HCT116 (cell line): Measurements from ENCODE around the gene RLN3. TPM values are rescaled to one million over a fixed set of nuclear protein-coding genes. Genes with fewer than 3 reads are reported as not detected.

Experiments
- ATAC-seq: fragments of 200-7000 bp; cut with Tn5 transposase; 2 replicates; pipeline ENCODE4 v1.9.1; 2020; ENCODE audit warnings: mild to moderate bottlenecking, moderate library complexity
- BruUV-seq: library from RNA; stranded (reverse); fragments of 400-500 nt; replicated peaks from 2 replicates; lab custom pipeline; 2021; lab: Mats Ljungman, UMichigan
- CTCF ChIA-PET: fragments of 300-600 bp; sonication (Branson Sonifier 250); formaldehyde crosslinking; loops from one replicate; lab custom pipeline; 2021; ENCODE audit warnings: antibody characterized with exemption; lab: Charles Lee
- POLR2A ChIA-PET: fragments of 300-600, 350-600 bp; sonication (Branson Sonifier 250); formaldehyde crosslinking; loops from one replicate; lab custom pipeline; 2021; ENCODE audit warnings: antibody characterized with exemption; lab: Charles Lee
- RAD21 ChIA-PET, 2 experiments: fragments of 300-600 bp; sonication (Branson Sonifier 250); formaldehyde crosslinking; loops; one replicate each; lab custom pipeline; 2023; ENCODE audit warnings: low total read pairs in 2 of 2; ENCODE audit not compliant: uncharacterized antibody in 2 of 2, unreplicated experiment in 2 of 2, low non-redundant PET in 1 of 2; lab: Charles Lee
- DNase-seq: peaks from one replicate; pipeline ENCODE4 v3.0.0-alpha.2; 2010; ENCODE audit warnings: low read depth, low spot score
- H2AFZ ChIP-seq: fragments of 200-600 bp; shearing (Covaris generic), sonication (generic); 2 replicates; pipeline ENCODE4 v1.6.1; 2017; ENCODE audit warnings: low read depth, mixed run types, mixed read lengths, antibody characterized with exemption, low read length; ENCODE audit not compliant: poor library complexity, severe bottlenecking
- H3K27ac ChIP-seq: 2 replicates; pipeline ENCODE4 v1.5.1; 2012; ENCODE audit warnings: low read depth, low read length
- H3K27me3 ChIP-seq: fragments of 200-600 bp; sonication (generic); 2 replicates; pipeline ENCODE4 v1.6.1; 2016; ENCODE audit warnings: mixed run types, low read length, mixed read lengths; ENCODE audit not compliant: insufficient read depth
- H3K36me3 ChIP-seq, 2 experiments: fragments of 200-500 bp in 1 of 2; fragments of 200-600 bp in 1 of 2; sonication (Bioruptor generic) in 1 of 2; sonication (generic) in 1 of 2; 2 replicates each; pipeline versions ENCODE4 v1.5.1 to v1.6.1; 2014 to 2016; ENCODE audit warnings: low read length in 2 of 2, inconsistent platforms in 1 of 2, mixed read lengths in 1 of 2, mixed run types in 1 of 2; ENCODE audit not compliant: insufficient read depth in 2 of 2, control insufficient read depth in 1 of 2
- H3K4me1 ChIP-seq, 2 experiments: fragments of 200-600 bp in 1 of 2; sonication (generic) in 1 of 2; 2 replicates each; pipeline versions ENCODE4 v1.5.1 to v1.6.1; 2012 to 2017; ENCODE audit warnings: low read length in 2 of 2, inconsistent platforms in 1 of 2, mild to moderate bottlenecking in 1 of 2, mixed read lengths in 1 of 2, mixed run types in 1 of 2, moderate library complexity in 1 of 2; ENCODE audit not compliant: insufficient read depth in 2 of 2, control insufficient read depth in 1 of 2
- H3K4me2 ChIP-seq: fragments of 200-600 bp; sonication (generic); 2 replicates; pipeline ENCODE4 v1.6.1; 2017; ENCODE audit warnings: mixed run types, low read length, mixed read lengths
- H3K4me3 ChIP-seq, 2 experiments: fragments of 200-600 bp in 1 of 2; sonication (generic) in 1 of 2; replicated peaks in 1 of 2; 2 replicates each; pipeline ENCODE4 v1.5.1; 2011 to 2016; ENCODE audit warnings: low read length in 2 of 2, control low read depth in 1 of 2, low read depth in 1 of 2, mild to moderate bottlenecking in 1 of 2, mixed read lengths in 1 of 2, mixed run types in 1 of 2
- H3K79me2 ChIP-seq: fragments of 200-600 bp; sonication (generic); 2 replicates; pipeline ENCODE4 v1.6.1; 2017; ENCODE audit warnings: mild to moderate bottlenecking, mixed run types, low read length, moderate library complexity, mixed read lengths; ENCODE audit not compliant: insufficient read depth
- H3K9ac ChIP-seq: fragments of 200-600 bp; sonication (generic); 2 replicates; pipeline ENCODE4 v1.6.1; 2016; ENCODE audit warnings: low read length, mixed read lengths
- H3K9me2 ChIP-seq: fragments of 200-600 bp; sonication (generic), shearing (Covaris generic); 2 replicates; pipeline ENCODE4 v1.6.1; 2017; ENCODE audit warnings: mixed run types, mild to moderate bottlenecking, moderate library complexity; ENCODE audit not compliant: insufficient read depth
- H3K9me3 ChIP-seq, 2 experiments: fragments of 200-500 bp in 1 of 2; fragments of 200-600 bp in 1 of 2; sonication (Bioruptor generic) in 1 of 2; sonication (generic) in 1 of 2; 2 replicates each; pipeline ENCODE4 v1.6.1; 2014 to 2017; ENCODE audit warnings: low read length in 2 of 2, mixed read lengths in 2 of 2, inconsistent platforms in 1 of 2, low read depth in 1 of 2, mild to moderate bottlenecking in 1 of 2, mixed run types in 1 of 2, moderate library complexity in 1 of 2; ENCODE audit not compliant: control insufficient read depth in 1 of 2, insufficient read depth in 1 of 2
- H4K20me1 ChIP-seq: fragments of 200-600 bp; sonication (generic), shearing (Covaris generic); 2 replicates; pipeline ENCODE4 v1.6.1; 2017; ENCODE audit warnings: mixed run types, mild to moderate bottlenecking, moderate library complexity; ENCODE audit not compliant: insufficient read depth
- CEBPB ChIP-seq: IDR thresholded peaks from 2 replicates; pipeline ENCODE4 v1.6.1; 2012; ENCODE audit warnings: low read depth
- EGR1 ChIP-seq: IDR thresholded peaks from 2 replicates; pipeline ENCODE4 v1.6.1; 2012; ENCODE audit warnings: low read depth
- EZH2phosphoT487 ChIP-seq: fragments of 200-600 bp; IDR thresholded peaks from 2 replicates; pipeline ENCODE4 v1.6.1; 2018; ENCODE audit warnings: antibody characterized with exemption, borderline replicate concordance
- FOSL1 ChIP-seq: IDR thresholded peaks from 2 replicates; pipeline ENCODE4 v1.6.1; 2012; ENCODE audit warnings: low read depth
- SIN3A ChIP-seq: IDR thresholded peaks from 2 replicates; pipeline ENCODE4 v1.6.1; 2012; ENCODE audit warnings: low read depth
- SRF ChIP-seq: IDR thresholded peaks from 2 replicates; pipeline ENCODE4 v1.6.1; 2012; ENCODE audit warnings: low read depth
- intact Hi-C: fragments of 100-400 bp; cut with micrococcal nuclease; formaldehyde crosslinking; loops from 2 replicates; pipeline ENCODE4 v1.10.0; 2022
- total RNA-seq: library from RNA; stranded (reverse); gene quantifications from one replicate; pipeline ENCODE4 v1.2.1, GENCODE V29; 2021; ENCODE audit not compliant: unreplicated experiment
- TF ChIP-seq, protein P1 (sequence below): IDR thresholded peaks from 2 replicates; pipeline ENCODE4 v1.6.1; 2012
- TF ChIP-seq, protein P2 (sequence below): IDR thresholded peaks from 2 replicates; pipeline ENCODE4 v1.6.1; 2012; ENCODE audit warnings: low read depth
- TF ChIP-seq, protein P3 (sequence below): IDR thresholded peaks from 2 replicates; pipeline ENCODE4 v1.6.1; 2011; ENCODE audit warnings: mild to moderate bottlenecking, low read length, moderate library complexity; ENCODE audit not compliant: insufficient replicate concordance; ENCODE audit errors: extremely low read depth

The RLN3 gene
- total RNA-seq, 1 experiment from 2014 or later = not detected

DNA sequence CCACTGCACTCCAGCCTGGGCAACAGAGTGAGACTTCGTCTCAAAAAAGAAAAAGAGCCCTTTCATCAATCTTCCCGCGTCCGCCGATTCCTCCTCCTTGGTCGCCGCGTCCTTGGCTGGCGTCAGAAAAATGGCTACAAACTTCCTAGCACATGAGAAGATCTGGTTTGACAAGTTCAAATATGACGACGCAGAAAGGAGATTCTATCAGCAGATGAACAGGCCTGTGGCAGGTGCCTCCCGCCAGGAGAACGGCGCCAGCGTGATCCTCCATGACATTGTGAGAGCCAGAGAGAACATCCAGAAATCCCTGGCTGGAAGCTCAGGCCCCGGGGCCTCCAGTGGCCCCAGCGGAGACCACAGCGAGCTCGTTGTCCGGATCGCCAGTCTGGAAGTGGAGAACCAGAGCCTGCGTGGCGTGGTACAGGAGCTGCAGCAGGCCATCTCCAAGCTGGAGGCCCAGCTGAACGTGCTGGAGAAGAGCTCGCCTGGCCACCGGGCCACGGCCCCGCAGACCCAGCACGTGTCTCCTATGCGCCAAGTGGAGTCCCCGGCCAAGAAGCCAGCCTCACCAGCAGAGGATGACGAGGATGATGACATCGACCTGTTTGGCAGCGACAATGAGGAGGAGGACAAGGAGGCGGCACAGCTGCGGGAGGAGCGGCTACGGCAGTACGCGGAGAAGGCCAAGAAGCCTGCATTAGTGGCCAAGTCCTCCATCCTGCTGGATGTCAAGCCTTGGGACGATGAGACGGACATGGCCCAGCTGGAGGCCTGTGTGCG lies 42.5 kb downstream of the RLN3 start:
- Histone ChIP-seq H3K4me1 (peaks cover 17 to 35% of the 10 kb centered on the region in 2 experiments), H3K9me2 (no peaks in the 10 kb centered on the region), H3K79me2 (no peaks in the 10 kb centered on the region), H2AFZ (no peak overlapping the region), H3K9me3 (no peaks in the 10 kb centered on the region; a peak in 1 of 4 replicates), H3K27me3 (no peaks in the 10 kb centered on the region), H4K20me1 (no peaks in the 10 kb centered on the region), H3K4me3 (no peak overlapping the region), H3K9ac (no peak overlapping the region), H3K27ac (no peak overlapping the region), H3K4me2 (no peak overlapping the region), H3K36me3 (no peaks in the 10 kb centered on the region)
- BruUV-seq = no TSS peak
- no peak for DNase-seq
- ATAC-seq = no peak
- ChIA-PET POLR2A (no interaction called here), CTCF (interaction anchor here (1.0 to 6.6 kb wide), 3 partner anchors 11 to 66 kb away, joined by 3 to 83 read pairs (median 7); partner anchors contain the start of genes ASF1B and PALM3), RAD21 (no interaction called here)
- intact Hi-C loops = loop anchor here (5.0 to 10.0 kb wide), 2 partner anchors 42 to 286 kb away; a partner anchor contains a TSS
- TF ChIP-seq, protein P1, sequence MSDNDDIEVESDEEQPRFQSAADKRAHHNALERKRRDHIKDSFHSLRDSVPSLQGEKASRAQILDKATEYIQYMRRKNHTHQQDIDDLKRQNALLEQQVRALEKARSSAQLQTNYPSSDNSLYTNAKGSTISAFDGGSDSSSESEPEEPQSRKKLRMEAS = no peak
- TF ChIP-seq CEBPB = no peak

DNA sequence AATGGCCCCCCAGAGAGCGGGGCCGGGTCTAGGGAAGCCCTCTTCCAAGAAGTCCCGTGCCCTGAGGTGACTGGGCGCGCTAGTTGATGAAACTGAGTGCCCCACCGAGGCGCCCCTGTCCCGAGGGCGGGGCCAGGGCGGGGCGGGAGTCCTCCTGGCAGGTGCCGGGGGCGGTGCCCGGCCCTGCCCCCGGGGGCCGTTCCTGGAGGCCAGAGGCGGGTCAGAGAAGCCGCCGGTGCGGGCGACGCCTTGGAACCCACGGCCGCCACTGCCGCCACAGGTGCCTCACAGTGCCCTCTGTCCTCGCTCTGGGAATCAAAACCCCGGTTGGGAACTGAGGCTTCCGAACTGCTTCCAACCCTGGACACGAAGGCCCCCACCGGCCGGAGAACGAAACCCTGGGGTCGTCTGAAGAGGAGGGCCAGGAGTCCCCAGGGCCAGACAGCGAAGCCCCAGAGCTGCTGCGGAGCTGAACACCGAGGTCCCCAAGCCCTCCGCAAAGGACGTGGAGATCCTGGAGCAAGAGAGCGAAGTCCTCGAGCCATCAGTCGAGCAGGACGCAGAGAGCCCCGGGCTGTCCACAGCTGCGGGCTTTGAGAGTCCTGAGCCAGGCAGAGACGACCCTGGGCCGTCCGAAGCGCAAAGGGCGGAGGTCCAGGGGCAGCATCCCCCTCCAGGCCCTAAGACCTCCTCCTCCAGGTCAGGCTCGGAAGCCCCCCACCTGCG lies 44.8 kb downstream of the RLN3 start, which contains the start of gene MISP3:
TSS of gene MISP3 (plus strand) at position 252 of the 726 bp plus-strand sequence. CDS start 524 bp downstream, outside the sequence.
- ATAC-seq = peak; percentile 55
- no TSS peak for BruUV-seq
- no peak for TF ChIP-seq EZH2phosphoT487
- TF ChIP-seq, protein P1 = 0 out of 2 replicates have a peak, but pooled peaks have one; percentile 1
- TF ChIP-seq EGR1 = no peak
- TF ChIP-seq, protein P2, sequence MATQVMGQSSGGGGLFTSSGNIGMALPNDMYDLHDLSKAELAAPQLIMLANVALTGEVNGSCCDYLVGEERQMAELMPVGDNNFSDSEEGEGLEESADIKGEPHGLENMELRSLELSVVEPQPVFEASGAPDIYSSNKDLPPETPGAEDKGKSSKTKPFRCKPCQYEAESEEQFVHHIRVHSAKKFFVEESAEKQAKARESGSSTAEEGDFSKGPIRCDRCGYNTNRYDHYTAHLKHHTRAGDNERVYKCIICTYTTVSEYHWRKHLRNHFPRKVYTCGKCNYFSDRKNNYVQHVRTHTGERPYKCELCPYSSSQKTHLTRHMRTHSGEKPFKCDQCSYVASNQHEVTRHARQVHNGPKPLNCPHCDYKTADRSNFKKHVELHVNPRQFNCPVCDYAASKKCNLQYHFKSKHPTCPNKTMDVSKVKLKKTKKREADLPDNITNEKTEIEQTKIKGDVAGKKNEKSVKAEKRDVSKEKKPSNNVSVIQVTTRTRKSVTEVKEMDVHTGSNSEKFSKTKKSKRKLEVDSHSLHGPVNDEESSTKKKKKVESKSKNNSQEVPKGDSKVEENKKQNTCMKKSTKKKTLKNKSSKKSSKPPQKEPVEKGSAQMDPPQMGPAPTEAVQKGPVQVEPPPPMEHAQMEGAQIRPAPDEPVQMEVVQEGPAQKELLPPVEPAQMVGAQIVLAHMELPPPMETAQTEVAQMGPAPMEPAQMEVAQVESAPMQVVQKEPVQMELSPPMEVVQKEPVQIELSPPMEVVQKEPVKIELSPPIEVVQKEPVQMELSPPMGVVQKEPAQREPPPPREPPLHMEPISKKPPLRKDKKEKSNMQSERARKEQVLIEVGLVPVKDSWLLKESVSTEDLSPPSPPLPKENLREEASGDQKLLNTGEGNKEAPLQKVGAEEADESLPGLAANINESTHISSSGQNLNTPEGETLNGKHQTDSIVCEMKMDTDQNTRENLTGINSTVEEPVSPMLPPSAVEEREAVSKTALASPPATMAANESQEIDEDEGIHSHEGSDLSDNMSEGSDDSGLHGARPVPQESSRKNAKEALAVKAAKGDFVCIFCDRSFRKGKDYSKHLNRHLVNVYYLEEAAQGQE = no peak
- no peak for TF ChIP-seq SRF
- TF ChIP-seq, protein P3, sequence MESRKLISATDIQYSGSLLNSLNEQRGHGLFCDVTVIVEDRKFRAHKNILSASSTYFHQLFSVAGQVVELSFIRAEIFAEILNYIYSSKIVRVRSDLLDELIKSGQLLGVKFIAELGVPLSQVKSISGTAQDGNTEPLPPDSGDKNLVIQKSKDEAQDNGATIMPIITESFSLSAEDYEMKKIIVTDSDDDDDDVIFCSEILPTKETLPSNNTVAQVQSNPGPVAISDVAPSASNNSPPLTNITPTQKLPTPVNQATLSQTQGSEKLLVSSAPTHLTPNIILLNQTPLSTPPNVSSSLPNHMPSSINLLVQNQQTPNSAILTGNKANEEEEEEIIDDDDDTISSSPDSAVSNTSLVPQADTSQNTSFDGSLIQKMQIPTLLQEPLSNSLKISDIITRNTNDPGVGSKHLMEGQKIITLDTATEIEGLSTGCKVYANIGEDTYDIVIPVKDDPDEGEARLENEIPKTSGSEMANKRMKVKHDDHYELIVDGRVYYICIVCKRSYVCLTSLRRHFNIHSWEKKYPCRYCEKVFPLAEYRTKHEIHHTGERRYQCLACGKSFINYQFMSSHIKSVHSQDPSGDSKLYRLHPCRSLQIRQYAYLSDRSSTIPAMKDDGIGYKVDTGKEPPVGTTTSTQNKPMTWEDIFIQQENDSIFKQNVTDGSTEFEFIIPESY = no peak
- TF ChIP-seq SIN3A = no peak
- TF ChIP-seq FOSL1 = no peak
- TF ChIP-seq CEBPB = no peak

More for the DNA sequence above, 44.8 kb downstream of the RLN3 start, which contains the start of gene MISP3:
- no peak for DNase-seq
- ChIA-PET CTCF (interaction anchor here (0.6 to 6.6 kb wide), 15 partner anchors 13 to 200 kb away, joined by 3 to 83 read pairs (median 5); partner anchors contain the start of genes ASF1B, IL27RA and PALM3), POLR2A (interaction anchor here (0.7 kb wide), 1 partner anchor 66 kb away, joined by 3 read pairs; the partner anchor contains the start of gene RFX1), RAD21 (interaction anchor here in 1 of 2 experiments (0.6 kb wide), 1 partner anchor 300 kb away, joined by 3 read pairs; no protein-coding TSS in a partner anchor)
- no peaks in the 10 kb centered on the region; a peak in 1 of 4 replicates for H3K9me3 ChIP-seq
- no peaks in the 10 kb centered on the region for H3K36me3 ChIP-seq
- H3K9me2 ChIP-seq = no peaks in the 10 kb centered on the region
- intact Hi-C loops = loop anchor here (1.0 to 10.0 kb wide), 4 partner anchors 40 to 288 kb away; partner anchors contain the start of genes BRME1 and CC2D1A
- peak within 1 kb of the TSS; percentile 66 to 72 for H3K4me3 ChIP-seq
- H3K27me3 ChIP-seq = no peaks in the 10 kb centered on the region
- H3K79me2 ChIP-seq = no peaks in the 10 kb centered on the region
- H3K9ac ChIP-seq = peak within 1 kb of the TSS; percentile 63
- peak within 1 kb of the TSS; percentile 97 for H2AFZ ChIP-seq
- H4K20me1 ChIP-seq = no peaks in the 10 kb centered on the region
- H3K27ac ChIP-seq = peak within 1 kb of the TSS; percentile 80
- H3K4me2 ChIP-seq = peak within 1 kb of the TSS; percentile 99
- H3K4me1 ChIP-seq = peaks cover 17 to 41% of the 10 kb centered on the region in 2 experiments
